Esophagus squamous epithelium (tissue), 5 donors: ENCODE results near the gene CDC42BPG. TPM values are rescaled to one million over a fixed set of nuclear protein-coding genes. Genes with fewer than 3 reads are reported as not detected.
"Not testable (repeated sequence)": the region's sequence is repeated elsewhere in the genome, so short reads cannot be mapped to it uniquely, and the experiment has no call there.

Experiments used
- DNase-seq: peaks from one replicate; lab custom pipeline; 2025; lab: John Stamatoyannopoulos, UW
- H3K27ac ChIP-seq, 4 donors: fragments of 200-600 bp; sonication (generic); one replicate each; pipeline ENCODE4 v1.5.1; 2016 to 2019; ENCODE audit warnings: mild to moderate bottlenecking in 1 of 4
- H3K27me3 ChIP-seq, 4 donors: fragments of 200-600 bp; sonication (generic); 1 replicate in 3 of 4; 2 replicates in 1 of 4; pipeline versions ENCODE4 v1.5.1 to v1.6.0; 2017 to 2021; ENCODE audit warnings: antibody characterized with exemption in 1 of 4
- H3K36me3 ChIP-seq, 3 donors: fragments of 200-600 bp; sonication (generic); one replicate each; pipeline ENCODE4 v1.5.1; 2016 to 2019
- H3K4me1 ChIP-seq, 3 donors: fragments of 200-600 bp; sonication (generic); one replicate each; pipeline ENCODE4 v1.5.1; 2017 to 2019
- H3K4me3 ChIP-seq, 4 donors: fragments of 200-600 bp; sonication (generic); 1 replicate in 3 of 4; 2 replicates in 1 of 4; pipeline ENCODE4 v1.5.1; 2016 to 2019; ENCODE audit warnings: mild to moderate bottlenecking in 2 of 4, moderate library complexity in 1 of 4
- H3K9me3 ChIP-seq, 3 donors: fragments of 200-600 bp; sonication (generic); one replicate each; pipeline ENCODE4 v1.5.1; 2016 to 2019
- POLR2A ChIP-seq, 4 donors: fragments of 450-650 bp; IDR thresholded peaks; one replicate each; pipeline ENCODE4 v1.6.1; 2017; ENCODE audit warnings: antibody characterized with exemption in 4 of 4, mild to moderate bottlenecking in 4 of 4, moderate library complexity in 3 of 4
- WGBS, 2 donors: methylation state at CpG; one replicate each; pipeline ENCODE4 v1.1.5; 2018; 5-methylcytosine and 5-hydroxymethylcytosine counted together
- intact Hi-C: fragments of 100-400 bp; cut with DNase I; formaldehyde crosslinking; loops from one replicate; pipeline ENCODE4 v1.15.0; 2022
- total RNA-seq, 4 donors: library from RNA; depleted of rRNA; stranded (reverse); fragments of >200 nt; gene quantifications; one replicate each; pipeline ENCODE4 v1.1.0, GENCODE V29; 2016
- TF ChIP-seq, protein P1 (sequence below), 6 experiments: fragments of 450-650 bp in 4 of 6; fragments of 200-600 bp in 2 of 6; sonication (generic) in 2 of 6; IDR thresholded peaks; one replicate each; pipeline ENCODE4 v1.5.1; 2016 to 2019; ENCODE audit warnings: antibody characterized with exemption in 6 of 6, mild to moderate bottlenecking in 4 of 6, moderate library complexity in 4 of 6
- donor health status: DM: yes; HTN: yes; CAD: no.

CDC42BPG gene
- total RNA-seq, 4 donors from 2014 or later = 16.4 to 48.5 (median 25.0) TPM

DNA sequence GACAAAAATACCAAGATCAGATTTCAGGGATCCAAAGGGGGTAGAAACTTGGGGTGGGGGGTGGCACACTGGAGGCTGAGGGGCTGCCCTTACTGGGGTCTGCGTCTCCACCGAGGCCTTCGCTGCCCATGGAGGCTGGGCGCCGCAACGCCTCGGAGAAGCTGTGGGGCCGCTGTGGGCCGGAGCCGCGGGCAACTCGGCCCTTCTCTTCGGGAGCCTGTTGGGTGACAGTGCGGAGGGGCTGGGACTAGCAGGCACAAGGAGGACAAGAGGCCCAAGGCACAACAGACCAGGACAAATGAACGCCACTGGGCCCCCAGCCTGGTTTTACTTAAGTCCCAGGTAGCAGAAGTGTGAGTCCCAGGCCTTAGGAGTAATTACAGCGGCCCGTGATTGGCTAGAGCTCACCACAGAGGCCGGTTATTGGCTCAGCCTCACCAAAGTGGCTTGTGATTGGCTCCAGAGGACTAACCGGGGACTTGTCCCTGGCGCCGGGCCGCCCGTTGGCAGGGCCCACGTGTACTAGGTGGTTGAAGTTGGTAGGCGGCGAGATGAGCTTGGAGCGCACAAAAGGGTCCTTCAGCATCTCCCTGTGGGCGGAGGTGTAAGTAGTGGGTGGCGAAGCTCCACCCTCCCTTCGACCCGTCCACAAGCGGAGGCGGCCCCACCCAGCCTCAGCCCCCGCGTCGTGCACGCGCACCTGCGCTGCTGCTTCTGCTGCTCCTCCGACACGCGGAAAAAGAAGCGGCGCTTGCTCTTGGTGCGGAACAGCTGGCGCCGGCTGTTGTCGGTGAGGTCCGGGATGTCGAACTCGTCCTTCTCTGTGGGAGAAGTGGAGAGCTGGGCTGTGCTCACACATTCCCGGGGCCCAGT lies 17.6 kb downstream of the CDC42BPG start:
- DNase-seq = no peak
- WGBS, 2 donors = 85 to 89% methylated on average over 12 to 16 of the region's 52 CpGs
- H3K36me3 ChIP-seq = peaks cover 3 to 87% (median 14%) of the 10 kb centered on the region in 3 donors
- H3K27me3 ChIP-seq = no peaks in the 10 kb centered on the region
- no peak for TF ChIP-seq POLR2A (IDR thresholded peaks at IDR 0.05)
- TF ChIP-seq, protein P1, sequence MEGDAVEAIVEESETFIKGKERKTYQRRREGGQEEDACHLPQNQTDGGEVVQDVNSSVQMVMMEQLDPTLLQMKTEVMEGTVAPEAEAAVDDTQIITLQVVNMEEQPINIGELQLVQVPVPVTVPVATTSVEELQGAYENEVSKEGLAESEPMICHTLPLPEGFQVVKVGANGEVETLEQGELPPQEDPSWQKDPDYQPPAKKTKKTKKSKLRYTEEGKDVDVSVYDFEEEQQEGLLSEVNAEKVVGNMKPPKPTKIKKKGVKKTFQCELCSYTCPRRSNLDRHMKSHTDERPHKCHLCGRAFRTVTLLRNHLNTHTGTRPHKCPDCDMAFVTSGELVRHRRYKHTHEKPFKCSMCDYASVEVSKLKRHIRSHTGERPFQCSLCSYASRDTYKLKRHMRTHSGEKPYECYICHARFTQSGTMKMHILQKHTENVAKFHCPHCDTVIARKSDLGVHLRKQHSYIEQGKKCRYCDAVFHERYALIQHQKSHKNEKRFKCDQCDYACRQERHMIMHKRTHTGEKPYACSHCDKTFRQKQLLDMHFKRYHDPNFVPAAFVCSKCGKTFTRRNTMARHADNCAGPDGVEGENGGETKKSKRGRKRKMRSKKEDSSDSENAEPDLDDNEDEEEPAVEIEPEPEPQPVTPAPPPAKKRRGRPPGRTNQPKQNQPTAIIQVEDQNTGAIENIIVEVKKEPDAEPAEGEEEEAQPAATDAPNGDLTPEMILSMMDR (IDR thresholded peaks at IDR 0.05) = no peak
- intact Hi-C loops = no loop called here
- H3K27ac ChIP-seq = no peak overlapping the region
- H3K4me3 ChIP-seq = no peak overlapping the region
- no peaks in the 10 kb centered on the region for H3K4me1 ChIP-seq
- no peaks in the 10 kb centered on the region for H3K9me3 ChIP-seq

DNA sequence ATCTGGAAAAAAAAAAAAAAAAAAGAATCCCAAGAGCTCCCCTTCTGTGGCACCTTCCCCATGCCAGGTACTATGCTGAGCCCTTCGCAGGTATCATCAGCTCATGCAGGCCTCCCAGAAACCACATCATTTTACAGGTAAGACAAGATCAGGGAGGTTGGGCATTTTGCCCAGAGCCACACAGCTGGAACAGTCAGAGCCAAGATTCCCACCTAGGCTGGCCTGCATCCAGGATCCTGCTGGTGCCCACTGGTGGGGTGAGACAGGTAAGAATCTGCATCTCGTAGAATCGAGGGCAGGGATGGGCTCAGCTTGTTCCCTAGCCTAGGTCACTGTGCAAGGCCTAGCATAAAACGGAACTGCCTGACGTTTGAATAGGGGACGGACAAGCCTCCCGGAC lies 18.4 kb downstream of the CDC42BPG start:
- Histone ChIP-seq H3K9me3 (no peaks in the 10 kb centered on the region), H3K4me3 (no peak overlapping the region), H3K27ac (no peak overlapping the region), H3K36me3 (peaks cover 3 to 79% (median 14%) of the 10 kb centered on the region in 3 donors), H3K4me1 (no peaks in the 10 kb centered on the region), H3K27me3 (no peaks in the 10 kb centered on the region)
- WGBS, 2 donors = 67 to 100% methylated on average over 1 to 3 of the region's 7 CpGs
- no peak for DNase-seq
- TF ChIP-seq, protein P1 (IDR thresholded peaks at IDR 0.05) = no peak
- no peak for TF ChIP-seq POLR2A (IDR thresholded peaks at IDR 0.05)
- intact Hi-C loops = no loop called here

DNA sequence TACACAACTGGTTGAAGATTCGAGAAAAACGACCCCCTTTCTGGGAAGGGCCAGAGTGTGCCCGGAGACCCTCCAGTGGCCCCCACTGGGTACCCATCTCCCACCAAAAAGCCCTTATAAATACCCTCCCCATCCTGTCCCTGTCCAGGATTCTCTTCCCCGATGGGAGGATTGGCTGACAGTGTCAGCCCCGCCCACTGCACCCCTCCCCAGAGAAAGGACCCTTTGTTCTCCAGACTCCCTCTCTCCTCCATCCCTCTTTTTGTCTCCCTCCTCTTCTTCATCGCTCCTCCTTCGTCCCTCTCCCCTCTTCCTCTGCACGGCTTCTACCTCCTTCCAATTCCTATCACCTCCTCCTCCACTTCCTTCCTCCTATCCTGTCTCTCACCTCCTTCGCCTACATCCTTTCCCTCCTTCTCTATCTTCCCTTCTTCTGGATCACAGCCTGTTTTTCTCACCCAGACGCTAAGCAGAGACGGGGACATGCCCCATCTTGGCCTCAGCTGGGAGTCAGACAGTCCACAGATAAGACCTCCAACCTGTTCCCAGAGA lies 20.8 kb downstream of the CDC42BPG start:
- no peak for DNase-seq
- Histone ChIP-seq H3K9me3 (no peaks in the 10 kb centered on the region), H3K27ac (no peak overlapping the region), H3K27me3 (no peaks in the 10 kb centered on the region), H3K4me1 (no peaks in the 10 kb centered on the region), H3K4me3 (no peak overlapping the region), H3K36me3 (peaks cover 0 to 55% (median 3%) of the 10 kb centered on the region in 3 donors)
- no peak for TF ChIP-seq POLR2A (IDR thresholded peaks at IDR 0.05)
- TF ChIP-seq, protein P1 (IDR thresholded peaks at IDR 0.05) = no peak
- WGBS, 2 donors = 77% methylated on average over 9 to 11 of the region's 11 CpGs
- intact Hi-C loops = no loop called here

DNA sequence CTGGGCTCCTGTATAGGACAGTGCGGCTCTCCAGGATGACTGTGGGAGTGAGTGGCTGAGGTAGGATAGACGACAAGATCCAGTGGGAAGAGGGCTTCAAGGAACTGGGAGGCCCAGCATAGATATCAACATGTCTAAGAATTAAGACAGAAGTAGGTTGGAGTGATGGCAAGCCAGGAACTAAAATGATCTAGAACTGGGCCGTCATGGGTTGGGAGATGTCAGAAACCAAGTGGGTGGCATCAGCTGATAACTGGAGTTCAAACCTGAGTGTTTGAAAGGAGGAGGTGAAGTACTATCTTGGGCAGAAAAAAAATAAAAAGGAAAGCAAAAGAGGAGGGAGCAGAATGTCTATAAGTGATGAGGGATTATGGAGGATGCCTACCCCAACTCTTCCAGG lies 27.0 kb downstream of the CDC42BPG start:
- no peak overlapping the region for H3K27ac ChIP-seq
- no peaks in the 10 kb centered on the region for H3K36me3 ChIP-seq
- no peak for TF ChIP-seq POLR2A (IDR thresholded peaks at IDR 0.05)
- TF ChIP-seq, protein P1 (IDR thresholded peaks at IDR 0.05) = no peak
- H3K4me1 ChIP-seq = no peaks in the 10 kb centered on the region
- intact Hi-C loops = no loop called here
- no peaks in the 10 kb centered on the region for H3K9me3 ChIP-seq
- no peaks in the 10 kb centered on the region for H3K27me3 ChIP-seq
- 74 to 76% methylated on average over 3 of the region's 3 CpGs for WGBS, 2 donors
- no peak overlapping the region for H3K4me3 ChIP-seq
- DNase-seq = no peak

DNA sequence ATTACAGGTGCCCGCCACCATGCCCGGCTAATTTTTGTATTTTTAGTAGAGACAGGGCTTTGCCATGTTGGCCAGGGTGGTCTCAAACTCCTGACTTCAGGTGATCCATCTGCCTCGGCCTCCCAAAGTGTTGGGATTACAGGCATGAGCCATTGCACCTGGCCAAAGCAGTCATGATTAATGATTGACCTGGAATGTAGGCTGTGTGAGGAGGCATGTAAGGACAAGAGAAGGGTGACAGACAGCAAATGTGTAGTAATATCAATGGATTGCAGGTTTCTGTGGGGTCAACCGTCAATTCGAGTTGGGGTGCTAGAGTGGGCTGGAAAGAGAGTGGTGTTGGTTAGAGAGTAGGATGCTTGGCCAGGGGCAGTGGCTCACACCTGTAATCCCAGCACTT lies 29.0 kb downstream of the CDC42BPG start:
- DNase-seq, H3K4me3 ChIP-seq, H3K36me3 ChIP-seq, H3K27ac ChIP-seq, H3K27me3 ChIP-seq, H3K9me3 ChIP-seq, intact Hi-C loops, H3K4me1 ChIP-seq: not testable (repeated sequence)
- WGBS, 2 donors = 75 to 90% methylated on average over 2 to 5 of the region's 5 CpGs
